Pulmonary artery endothelial cell (primary cell): ENCODE data around the gene GEMIN7. TPM values are rescaled to one million over a fixed set of nuclear protein-coding genes. Genes with fewer than 3 reads are reported as not detected.
A peak's percentile ranks its signal among the peaks of the same experiment; 100 is the strongest.

Experiments used
- DNase-seq: peaks from one replicate; pipeline ENCODE4 v3.0.0-alpha.2; 2011; ENCODE audit warnings: low read depth, low spot score
- total RNA-seq: library from RNA; depleted of rRNA; stranded (reverse); fragments of >200 nt; gene quantifications from 2 replicates; pipeline ENCODE4 v1.2.3, GENCODE V29; 2014

Gene GEMIN7
- total RNA-seq, 1 donor from 2014 or later, result 26.3 TPM

GRCh38 chr19:45059258-45059965, 19.6 kb upstream of the GEMIN7 start:
- peak; percentile 45 for DNase-seq

DNA sequence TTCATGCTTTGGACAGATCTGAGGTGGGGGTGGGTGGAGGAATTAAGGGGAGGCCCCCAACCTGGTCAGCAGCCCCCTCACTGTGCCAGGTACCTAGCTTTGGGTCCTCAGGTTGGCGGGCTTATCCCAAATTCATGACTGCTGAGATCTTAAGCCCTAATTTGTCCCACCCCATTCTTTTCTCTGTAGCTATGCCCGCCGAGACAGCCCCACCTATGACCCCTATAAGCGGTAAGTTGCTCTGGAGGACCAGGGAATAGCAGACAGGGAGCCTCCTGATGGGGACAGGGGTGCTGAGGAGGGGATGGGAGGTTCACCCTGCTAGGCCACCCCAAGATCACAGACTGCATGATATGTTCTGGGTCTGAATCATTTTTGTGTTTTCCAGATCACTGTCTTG, 17.1 kb upstream of the GEMIN7 start:
- no peak for DNase-seq

DNA sequence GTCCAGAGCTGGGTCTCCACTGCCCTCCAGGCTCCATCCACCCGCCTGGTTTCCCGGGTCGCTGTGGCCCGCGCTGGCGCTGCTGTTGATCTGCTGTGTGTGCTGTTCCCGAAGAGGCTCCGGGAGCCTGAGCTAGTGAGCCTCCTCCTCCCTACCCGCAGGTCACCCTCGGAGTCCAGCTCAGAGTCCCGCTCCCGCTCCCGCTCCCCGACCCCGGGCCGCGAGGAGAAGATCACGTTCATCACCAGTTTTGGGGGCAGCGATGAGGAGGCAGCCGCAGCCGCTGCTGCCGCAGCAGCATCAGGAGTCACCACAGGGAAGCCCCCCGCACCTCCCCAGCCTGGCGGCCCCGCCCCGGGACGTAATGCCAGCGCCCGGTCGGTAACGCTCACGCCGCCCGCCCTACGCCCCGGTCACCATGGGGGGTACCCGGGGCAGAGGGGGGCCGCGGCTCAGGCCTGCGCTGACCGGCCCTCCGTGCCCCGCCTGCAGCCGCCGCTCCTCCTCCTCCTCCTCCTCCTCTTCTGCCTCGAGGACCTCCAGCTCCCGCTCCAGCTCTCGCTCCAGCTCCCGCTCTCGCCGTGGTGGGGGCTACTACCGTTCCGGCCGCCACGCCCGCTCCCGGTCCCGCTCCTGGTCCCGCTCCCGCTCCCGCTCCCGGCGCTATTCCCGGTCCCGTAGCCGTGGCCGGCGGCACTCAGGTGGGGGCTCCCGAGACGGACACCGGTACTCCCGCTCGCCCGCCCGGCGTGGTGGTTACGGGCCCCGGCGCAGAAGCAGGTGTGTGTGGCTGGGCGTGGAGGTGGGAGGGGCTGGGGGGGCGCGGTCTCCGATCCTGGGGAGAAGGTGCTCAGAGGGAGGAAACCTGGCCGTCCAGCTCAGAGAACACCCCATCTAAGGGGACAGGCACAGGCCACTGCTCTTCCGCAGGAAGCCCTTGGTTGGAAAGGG, 14.9 kb upstream of the GEMIN7 start:
- DNase-seq, result no peak

GRCh38 chr19:45066921-45067661, 12.0 kb upstream of the GEMIN7 start:
- DNase-seq, result no peak

DNA sequence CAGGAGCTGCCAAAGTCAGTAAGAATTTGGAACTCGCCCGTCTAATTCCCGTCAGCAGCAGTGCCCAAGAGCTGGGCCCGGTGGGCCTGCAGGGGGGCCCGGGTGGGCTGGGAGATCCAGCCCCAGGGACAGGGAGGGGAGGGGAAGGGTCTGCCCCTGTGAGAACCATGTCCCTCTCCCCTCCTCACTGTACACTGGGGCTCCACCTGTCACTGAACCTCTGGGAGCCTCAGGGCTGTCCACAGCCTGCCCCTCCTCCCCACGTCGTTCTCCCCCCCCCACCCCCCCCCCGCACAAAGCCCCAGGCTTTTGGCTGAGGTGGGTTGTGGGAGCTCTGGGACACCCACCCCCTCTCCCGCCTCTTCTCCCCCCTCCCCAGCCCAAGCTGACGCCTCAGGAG, 11.0 kb upstream of the GEMIN7 start:
- DNase-seq, result no peak

DNA sequence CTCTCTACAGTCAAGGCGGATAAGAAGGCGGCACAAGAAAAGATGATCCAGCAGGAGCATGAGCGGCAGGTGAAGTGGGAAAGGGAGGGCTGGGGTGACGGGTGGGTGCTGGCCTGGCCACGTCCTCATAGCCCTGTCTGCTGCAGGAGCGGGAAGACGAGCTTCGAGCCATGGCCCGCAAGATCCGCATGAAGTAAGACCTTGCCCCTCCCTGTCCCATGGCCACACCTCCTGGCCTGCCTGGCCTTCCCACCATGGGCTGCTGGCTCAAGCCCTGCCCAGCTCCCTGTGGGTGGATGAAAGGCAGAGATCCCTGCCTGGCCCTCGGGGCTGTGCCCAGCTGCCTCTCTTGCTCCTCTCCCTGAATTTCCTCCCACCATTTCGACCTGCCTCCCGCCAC, 10.0 kb upstream of the GEMIN7 start:
- no peak for DNase-seq

DNA sequence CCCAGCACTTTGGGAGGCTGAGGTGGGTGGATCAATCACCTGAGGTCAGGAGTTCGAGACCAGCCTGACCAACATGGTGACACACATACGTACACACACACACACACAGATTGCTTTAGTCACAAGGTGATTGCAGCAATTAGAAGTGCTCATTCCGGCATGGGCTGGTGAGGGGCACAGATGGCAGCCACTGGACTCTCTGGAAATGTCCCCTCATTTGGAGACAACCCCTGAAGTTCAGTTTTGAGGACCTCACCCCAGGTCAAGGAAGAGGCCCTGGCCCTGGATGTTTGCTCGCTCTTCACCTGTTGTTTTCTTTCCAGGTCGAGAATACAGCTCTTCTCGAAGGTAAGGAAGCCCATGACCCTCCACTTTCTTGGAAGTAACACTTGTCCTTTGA, 8.8 kb upstream of the GEMIN7 start:
- no peak for DNase-seq

- DNase-seq, result no peak
Measured at GRCh38 chr19:45070861-45071544, 8.1 kb upstream of the GEMIN7 start.

- DNase-seq, result no peak
Measured at GRCh38 chr19:45071545-45071938, 7.5 kb upstream of the GEMIN7 start.

GRCh38 chr19:45071969-45072790, 6.9 kb upstream of the GEMIN7 start:
- DNase-seq, result no peak

DNA sequence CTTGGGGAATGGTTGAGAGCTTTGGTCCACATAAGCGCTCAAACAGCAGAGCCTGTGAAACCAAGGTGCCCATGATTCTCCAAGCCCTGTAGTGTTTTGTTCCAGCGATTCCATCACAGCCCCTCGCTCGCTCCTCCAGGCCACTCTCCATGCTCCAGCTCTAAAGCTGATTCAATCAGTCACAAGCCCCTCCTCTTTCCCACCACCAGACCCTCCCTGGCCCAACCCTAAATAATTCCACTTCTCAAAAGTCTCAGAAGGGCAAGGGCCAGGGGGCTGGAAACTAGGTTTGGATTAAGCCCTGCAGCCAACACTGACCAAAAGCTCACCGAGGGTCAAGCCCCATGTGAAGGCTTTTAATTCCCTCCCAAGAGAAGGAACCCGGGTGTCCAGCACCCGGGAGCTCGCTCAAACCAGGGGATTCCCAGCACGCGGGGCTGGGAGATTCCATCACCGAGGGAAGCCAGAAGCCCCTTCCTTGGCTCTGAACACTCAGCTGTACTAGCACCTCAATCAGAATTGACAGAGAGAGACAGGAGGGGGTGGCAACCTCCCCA, 4.2 kb upstream of the GEMIN7 start:
- no peak for DNase-seq

- no peak for DNase-seq
Measured at GRCh38 chr19:45075301-45076028, 3.6 kb upstream of the GEMIN7 start.

- DNase-seq, result no peak
Measured at GRCh38 chr19:45076029-45076850, 2.8 kb upstream of the GEMIN7 start, which contains the start of gene ZNF296. Gene ZNF296, minus strand, starts transcription at chr19:45076478. Its CDS starts 105 bp downstream, at chr19:45076373.

- DNase-seq, result no peak
Measured at GRCh38 chr19:45076851-45077730, 2.0 kb upstream of the GEMIN7 start.

DNA sequence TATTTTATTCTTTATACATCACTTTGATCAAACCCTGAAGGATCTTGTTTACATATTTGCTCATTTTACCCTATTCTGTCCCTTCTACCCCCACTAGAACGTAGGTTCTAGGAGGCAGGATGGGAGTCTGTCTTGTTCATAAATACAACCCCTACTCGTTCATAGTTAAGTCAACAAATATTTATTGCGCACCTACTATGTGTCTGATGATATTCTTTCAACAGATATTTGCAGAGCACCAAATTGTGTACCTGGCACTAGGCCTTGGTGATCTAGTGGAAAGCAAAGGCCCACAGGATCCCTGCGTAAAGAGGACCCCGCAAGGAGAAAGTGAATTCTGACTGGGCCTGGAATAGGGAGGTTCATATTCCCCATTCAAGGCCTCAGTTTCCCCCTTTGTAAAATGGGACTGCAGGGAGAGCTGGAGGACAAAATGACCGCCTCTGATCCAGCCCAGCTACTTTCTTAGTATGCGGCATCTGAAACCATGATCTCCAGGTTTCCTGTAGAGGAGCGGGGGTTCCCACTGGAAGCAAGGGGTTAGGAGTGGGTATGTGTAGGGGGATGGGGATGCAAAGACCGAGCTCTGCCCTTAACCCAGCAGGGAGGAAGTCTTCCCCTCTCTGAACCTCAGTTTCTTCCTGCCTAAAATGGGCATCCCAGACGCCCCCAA, 534 bp upstream of the GEMIN7 start:
- no peak for DNase-seq

DNA sequence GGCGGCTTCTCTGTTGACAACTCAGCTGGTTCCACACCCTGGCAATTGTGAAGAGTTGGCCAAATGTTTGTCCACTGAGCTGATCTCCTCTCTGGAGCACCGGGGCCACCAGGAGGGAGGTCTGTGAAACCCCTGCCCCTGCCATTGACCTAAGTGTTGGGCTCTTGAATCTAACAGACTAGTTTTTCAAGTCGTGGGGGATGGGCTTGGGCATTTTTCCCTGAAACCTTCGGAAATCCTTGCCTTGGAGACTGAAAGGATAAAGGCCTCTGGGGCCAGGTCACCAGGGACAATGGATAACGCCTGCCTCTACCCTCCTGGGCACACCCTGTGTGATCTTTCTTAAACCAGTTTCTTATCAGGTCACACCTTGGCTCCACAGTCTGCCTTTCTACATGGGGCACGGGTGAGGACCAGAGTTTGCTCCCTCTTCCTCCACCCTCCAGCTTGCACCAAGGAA, 881 bp downstream of the GEMIN7 start:
- DNase-seq, result no peak

DNA sequence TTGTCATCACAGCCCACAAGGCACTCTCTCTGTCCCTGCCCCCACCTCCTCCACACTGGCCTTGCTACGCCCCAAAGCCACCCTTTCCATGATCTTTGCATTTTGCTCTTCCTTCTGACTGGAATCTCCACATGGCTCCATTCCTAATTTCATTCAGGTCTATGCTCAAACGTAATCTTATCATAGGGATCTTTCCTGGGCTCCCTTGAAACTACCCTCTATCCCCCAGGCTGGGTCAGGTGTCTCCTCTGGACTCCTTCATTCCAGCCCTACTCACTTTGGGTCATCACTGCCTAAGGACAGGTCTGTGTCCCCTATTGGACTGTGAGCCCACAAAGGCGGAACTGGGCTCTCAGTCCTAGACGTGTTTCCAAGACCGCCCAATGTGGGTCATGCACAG, 3.1 kb downstream of the GEMIN7 start:
- no peak for DNase-seq
